GM15510 (cell line): ENCODE results near the gene INHBB.

Experiments
- POLR2A ChIP-seq: IDR thresholded peaks from 3 replicates; pipeline ENCODE4 v1.6.1; 2011; ENCODE audit warnings: borderline replicate concordance; ENCODE audit not compliant: insufficient read length; ENCODE audit errors: extremely low read depth

INHBB gene

GRCh38 chr2:120344976-120345581 is 857 bp upstream of the INHBB start:
- no peak for TF ChIP-seq POLR2A

GRCh38 chr2:120345608-120346007 is 328 bp upstream of the INHBB start:
- TF ChIP-seq POLR2A = no peak

GRCh38 chr2:120346667-120347358 is 877 bp downstream of the INHBB start:
- no peak for TF ChIP-seq POLR2A

GRCh38 chr2:120347396-120348060 is 1.6 kb downstream of the INHBB start:
- no peak for TF ChIP-seq POLR2A

GRCh38 chr2:120348134-120348736 is 2.3 kb downstream of the INHBB start:
- no peak for TF ChIP-seq POLR2A

GRCh38 chr2:120348737-120349439 is 3.0 kb downstream of the INHBB start:
- no peak for TF ChIP-seq POLR2A

- TF ChIP-seq POLR2A = no peak
These were observed 3.5 kb downstream of the INHBB start for GRCh38 chr2:120349440-120349921.

- TF ChIP-seq POLR2A = no peak
These were observed 4.1 kb downstream of the INHBB start for GRCh38 chr2:120350080-120350479.

GRCh38 chr2:120350801-120351320 is 4.9 kb downstream of the INHBB start:
- TF ChIP-seq POLR2A = no peak

GRCh38 chr2:120352696-120353590 is 7.0 kb downstream of the INHBB start:
- no peak for TF ChIP-seq POLR2A

GRCh38 chr2:120353591-120353898 is 7.6 kb downstream of the INHBB start:
- TF ChIP-seq POLR2A = no peak

- no peak for TF ChIP-seq POLR2A
These were observed 8.0 kb downstream of the INHBB start for GRCh38 chr2:120353931-120354330.

- no peak for TF ChIP-seq POLR2A
These were observed 8.5 kb downstream of the INHBB start for GRCh38 chr2:120354467-120354866.

- no peak for TF ChIP-seq POLR2A
These were observed 9.2 kb downstream of the INHBB start for GRCh38 chr2:120354935-120355779.
